Duodenal mucosa (tissue), 2 donors: Measurements from ENCODE around the gene BCAS1.

Experiments
- H3K27ac ChIP-seq: one replicate; pipeline ENCODE4 v1.7.0; 2013; ENCODE audit warnings: low read depth, low read length
- H3K27me3 ChIP-seq, 2 donors: one replicate each; pipeline ENCODE4 v1.7.0; 2013; ENCODE audit warnings: low read length in 2 of 2, control low read depth in 1 of 2; ENCODE audit not compliant: insufficient read depth in 2 of 2, control insufficient read depth in 1 of 2
- H3K36me3 ChIP-seq, 2 donors: one replicate each; pipeline ENCODE4 v1.7.0; 2013; ENCODE audit warnings: low read length in 2 of 2, control low read depth in 1 of 2; ENCODE audit not compliant: insufficient read depth in 2 of 2, control insufficient read depth in 1 of 2
- H3K4me1 ChIP-seq, 2 donors: one replicate each; pipeline ENCODE4 v1.7.0; 2013; ENCODE audit warnings: low read length in 2 of 2, control low read depth in 1 of 2; ENCODE audit not compliant: insufficient read depth in 2 of 2, control insufficient read depth in 1 of 2
- H3K4me3 ChIP-seq, 2 donors: one replicate each; pipeline ENCODE4 v1.7.0; 2013; ENCODE audit warnings: low read length in 2 of 2, low read depth in 1 of 2
- H3K9ac ChIP-seq, 2 donors: one replicate each; pipeline ENCODE4 v1.7.0; 2013; ENCODE audit warnings: low read length in 2 of 2, low read depth in 1 of 2
- H3K9me3 ChIP-seq, 2 donors: one replicate each; pipeline ENCODE4 v1.7.0; 2013; ENCODE audit warnings: low read length in 2 of 2, control low read depth in 1 of 2; ENCODE audit not compliant: control insufficient read depth in 1 of 2

The BCAS1 gene

DNA sequence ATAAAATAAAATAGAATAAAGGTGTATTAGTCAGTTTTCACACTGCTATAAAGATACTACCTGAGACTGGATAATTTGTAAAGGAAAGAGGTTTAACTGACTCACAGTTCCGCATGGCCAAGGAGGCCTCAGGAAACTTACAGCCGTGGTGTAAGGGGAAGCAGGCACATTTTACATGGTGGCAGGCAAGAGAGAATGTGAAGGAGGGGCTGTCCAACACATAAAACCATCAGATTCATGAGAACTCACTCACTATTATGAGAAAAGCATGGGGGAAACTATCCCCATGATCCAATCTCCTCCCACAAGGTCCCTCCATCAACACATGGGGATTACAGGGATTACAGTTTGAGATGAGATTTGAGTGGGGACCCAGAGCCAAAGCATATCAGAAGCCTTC is 41.1 kb upstream of the BCAS1 start:
- H3K9me3 ChIP-seq: no peaks in the 10 kb centered on the region
- no peaks in the 10 kb centered on the region for H3K27me3 ChIP-seq
- peaks cover 8 to 10% of the 10 kb centered on the region in 2 donors for H3K4me1 ChIP-seq
- H3K27ac ChIP-seq: no peak overlapping the region
- H3K4me3 ChIP-seq: no peak overlapping the region
- H3K36me3 ChIP-seq: no peaks in the 10 kb centered on the region
- H3K9ac ChIP-seq: no peak overlapping the region

GRCh38 chr20:54110457-54110856 is 40.1 kb upstream of the BCAS1 start:
- Histone ChIP-seq H3K9me3 (no peaks in the 10 kb centered on the region), H3K36me3 (no peaks in the 10 kb centered on the region), H3K27me3 (no peaks in the 10 kb centered on the region), H3K27ac (no peak overlapping the region), H3K9ac (no peak overlapping the region), H3K4me1 (peaks cover 8 to 10% of the 10 kb centered on the region in 2 donors), H3K4me3 (no peak overlapping the region)

GRCh38 chr20:54110041-54110440 is 39.6 kb upstream of the BCAS1 start:
- H3K4me1 ChIP-seq: peaks cover 8 to 10% of the 10 kb centered on the region in 2 donors
- no peak overlapping the region for H3K9ac ChIP-seq

DNA sequence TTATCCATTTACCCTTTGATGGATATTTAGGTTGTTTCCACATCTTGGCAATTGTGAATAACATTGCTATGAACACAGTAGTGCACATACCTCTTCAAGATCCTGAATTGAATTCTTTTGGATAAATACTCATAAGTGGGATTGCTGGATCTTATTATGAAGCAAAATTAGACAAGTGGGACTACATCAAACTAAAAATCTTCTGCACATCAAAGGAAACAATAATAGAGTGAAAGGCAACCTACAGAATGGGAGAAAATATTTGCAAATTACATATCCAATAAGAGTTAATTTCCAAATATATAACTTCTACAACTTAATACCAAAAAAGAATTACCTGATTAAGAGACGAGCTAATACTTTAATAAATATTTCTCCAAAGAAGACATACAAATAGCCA is 38.4 kb upstream of the BCAS1 start:
- Histone ChIP-seq H3K4me3 (no peak overlapping the region), H3K36me3 (no peaks in the 10 kb centered on the region), H3K9me3 (no peaks in the 10 kb centered on the region), H3K27ac (no peak overlapping the region), H3K27me3 (no peaks in the 10 kb centered on the region), H3K4me1 (peaks cover 7 to 8% of the 10 kb centered on the region in 2 donors), H3K9ac (no peak overlapping the region)

More at GRCh38 chr20:54110041-54110440, 39.6 kb upstream of the BCAS1 start:
- H3K27me3 ChIP-seq: no peaks in the 10 kb centered on the region
- H3K36me3 ChIP-seq: no peaks in the 10 kb centered on the region
- H3K4me3 ChIP-seq: no peak overlapping the region
- no peak overlapping the region for H3K27ac ChIP-seq
- no peaks in the 10 kb centered on the region for H3K9me3 ChIP-seq

DNA sequence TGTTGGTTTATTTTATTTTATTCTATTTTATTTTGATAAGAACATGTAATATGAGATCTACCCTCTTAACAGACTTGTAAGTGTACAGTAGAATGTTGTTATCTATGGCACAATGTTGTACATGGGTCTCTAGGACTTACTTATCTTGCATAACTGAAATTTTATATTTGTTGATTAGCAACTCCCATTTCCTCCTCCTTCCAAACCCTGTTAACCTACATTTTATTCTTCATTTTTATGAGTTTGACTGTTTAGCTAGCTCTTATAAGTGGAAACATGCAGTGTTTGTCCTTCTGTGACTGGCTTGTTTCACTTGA is 37.9 kb upstream of the BCAS1 start:
- no peak overlapping the region for H3K9ac ChIP-seq
- no peak overlapping the region for H3K27ac ChIP-seq
- peaks cover 2 to 8% of the 10 kb centered on the region in 2 donors for H3K4me1 ChIP-seq
- H3K9me3 ChIP-seq: no peaks in the 10 kb centered on the region
- no peaks in the 10 kb centered on the region for H3K27me3 ChIP-seq
- H3K4me3 ChIP-seq: no peak overlapping the region
- no peaks in the 10 kb centered on the region for H3K36me3 ChIP-seq

GRCh38 chr20:54107600-54108325 is 37.4 kb upstream of the BCAS1 start:
- H3K27ac ChIP-seq: no peak overlapping the region
- no peaks in the 10 kb centered on the region for H3K27me3 ChIP-seq
- no peak overlapping the region for H3K9ac ChIP-seq
- no peaks in the 10 kb centered on the region for H3K36me3 ChIP-seq
- no peak overlapping the region for H3K4me3 ChIP-seq
- H3K9me3 ChIP-seq: no peaks in the 10 kb centered on the region
- H3K4me1 ChIP-seq: peaks cover 0 to 8% of the 10 kb centered on the region in 2 donors

GRCh38 chr20:54107181-54107580 is 36.8 kb upstream of the BCAS1 start:
- peaks cover 0 to 8% of the 10 kb centered on the region in 2 donors for H3K4me1 ChIP-seq
- no peak overlapping the region for H3K4me3 ChIP-seq
- H3K36me3 ChIP-seq: no peaks in the 10 kb centered on the region
- no peaks in the 10 kb centered on the region for H3K9me3 ChIP-seq
- no peak overlapping the region for H3K9ac ChIP-seq
- no peaks in the 10 kb centered on the region for H3K27me3 ChIP-seq
- no peak overlapping the region for H3K27ac ChIP-seq

GRCh38 chr20:54106162-54106561 is 35.8 kb upstream of the BCAS1 start:
- no peaks in the 10 kb centered on the region for H3K27me3 ChIP-seq
- H3K9ac ChIP-seq: no peak overlapping the region
- no peaks in the 10 kb centered on the region for H3K36me3 ChIP-seq
- H3K4me3 ChIP-seq: no peak overlapping the region
- no peak overlapping the region for H3K27ac ChIP-seq
- H3K9me3 ChIP-seq: no peaks in the 10 kb centered on the region
- peaks cover 0 to 8% of the 10 kb centered on the region in 2 donors for H3K4me1 ChIP-seq

GRCh38 chr20:54105653-54106052 is 35.3 kb upstream of the BCAS1 start:
- Histone ChIP-seq H3K27ac (no peak overlapping the region), H3K4me3 (no peak overlapping the region), H3K27me3 (no peaks in the 10 kb centered on the region), H3K9ac (no peak overlapping the region), H3K4me1 (peaks cover 0 to 8% of the 10 kb centered on the region in 2 donors), H3K9me3 (no peaks in the 10 kb centered on the region), H3K36me3 (no peaks in the 10 kb centered on the region)

DNA sequence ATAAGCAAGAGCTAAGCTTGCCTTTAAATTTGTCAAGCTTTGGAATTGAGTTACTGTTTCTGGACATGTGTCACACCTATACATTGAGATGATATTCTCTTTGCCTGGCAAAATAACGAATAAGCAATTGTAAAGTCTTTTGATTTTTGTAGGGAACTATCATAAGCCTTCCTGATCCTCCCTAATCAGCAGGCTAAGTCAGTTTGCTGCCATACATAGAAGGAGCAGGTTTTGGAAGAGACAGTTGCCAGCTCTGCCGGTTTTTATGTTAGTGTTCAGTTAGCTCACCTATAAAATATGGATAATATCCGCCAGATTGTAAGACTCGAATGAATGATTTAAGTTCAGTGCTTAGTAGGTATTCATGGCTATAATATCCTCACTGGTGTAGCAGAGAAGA is 34.4 kb upstream of the BCAS1 start:
- H3K4me1 ChIP-seq: peaks cover 0 to 8% of the 10 kb centered on the region in 2 donors
- H3K9me3 ChIP-seq: no peaks in the 10 kb centered on the region
- no peaks in the 10 kb centered on the region for H3K36me3 ChIP-seq
- H3K27me3 ChIP-seq: no peaks in the 10 kb centered on the region
- no peak overlapping the region for H3K27ac ChIP-seq
- no peak overlapping the region for H3K9ac ChIP-seq
- no peak overlapping the region for H3K4me3 ChIP-seq
